Erythroblast (primary cell): ENCODE results near the gene EYA4.

ENCODE experiments used
- GATA1 ChIP-seq: IDR thresholded peaks from 2 replicates; pipeline ENCODE4 v1.6.1; 2011; ENCODE audit warnings: low read depth, mild to moderate bottlenecking, control low read depth, low read length, moderate library complexity
- POLR2A ChIP-seq: IDR thresholded peaks from 2 replicates; pipeline ENCODE4 v1.6.1; 2011; ENCODE audit warnings: mild to moderate bottlenecking, low read length

DNA sequence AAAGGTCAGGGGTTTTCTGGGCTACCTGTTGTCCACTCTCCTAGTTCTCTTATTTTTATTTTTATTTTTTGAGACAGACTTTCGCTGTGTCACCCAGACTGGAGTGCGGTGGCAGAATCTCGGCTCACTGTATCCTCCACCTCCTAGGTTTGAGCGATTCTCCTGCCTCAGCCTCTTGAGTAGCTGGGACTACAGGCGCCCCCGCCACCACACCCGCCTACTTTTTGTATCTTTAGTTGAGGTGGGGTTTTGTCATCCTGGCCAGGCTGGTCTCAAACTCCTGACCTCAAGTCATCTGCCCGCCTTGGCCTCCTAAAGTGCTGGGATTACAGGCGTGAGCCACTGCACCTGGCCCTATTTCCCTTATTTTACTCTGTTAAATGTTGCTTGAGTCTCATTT lies 149.0 kb downstream of the EYA4 start:
- TF ChIP-seq POLR2A (no peak), GATA1 (no peak)
